Endothelial cell of umbilical vein (primary cell): ENCODE results near the gene ARHGEF12. TPM values are rescaled to one million over a fixed set of nuclear protein-coding genes. Genes with fewer than 3 reads are reported as not detected.

Experiments
- BruUV-seq: library from RNA; stranded (reverse); fragments of 400-500 nt; replicated peaks from 2 replicates; lab custom pipeline; 2021; lab: Mats Ljungman, UMichigan
- CTCF ChIA-PET: fragments of 300-600, 350-600 bp; sonication (Branson Sonifier 250); formaldehyde crosslinking; loops from one replicate; lab custom pipeline; 2021; ENCODE audit warnings: antibody characterized with exemption, inconsistent platforms; lab: Charles Lee
- POLR2A ChIA-PET: fragments of 300-600, 350-600 bp; sonication (Branson Sonifier 250); formaldehyde crosslinking; loops from one replicate; lab custom pipeline; 2021; ENCODE audit warnings: antibody characterized with exemption, inconsistent platforms; lab: Charles Lee
- DNase-seq: peaks from one replicate; pipeline ENCODE4 v3.0.0-alpha.2; 2011; ENCODE audit warnings: low read depth, low spot score
- FAIRE-seq: peaks from 2 replicates; lab custom pipeline; 2011; peaks lifted over from hg19 to GRCh38; lab: Jason Lieb, UNC
- H2AFZ ChIP-seq: 2 replicates; pipeline ENCODE4 v1.6.0; 2012; ENCODE audit warnings: low read depth, low read length, control low read depth, inconsistent platforms
- H3K27ac ChIP-seq: 2 replicates; pipeline ENCODE4 v1.5.1; 2011; ENCODE audit warnings: low read depth, mild to moderate bottlenecking, control low read depth, low read length, moderate library complexity; ENCODE audit not compliant: insufficient read depth
- H3K27me3 ChIP-seq, 2 experiments: 2 replicates each; pipeline versions ENCODE4 v1.6.0 to v1.6.1; 2011; ENCODE audit warnings: low read length in 2 of 2, mixed read lengths in 1 of 2; ENCODE audit not compliant: control insufficient read depth in 2 of 2, insufficient read depth in 2 of 2
- H3K36me3 ChIP-seq, 2 experiments: 2 replicates in 1 of 2; 3 replicates in 1 of 2; pipeline ENCODE4 v1.5.1; 2011; ENCODE audit warnings: low read length in 2 of 2, mild to moderate bottlenecking in 1 of 2, moderate library complexity in 1 of 2; ENCODE audit not compliant: control insufficient read depth in 2 of 2, insufficient read depth in 2 of 2; ENCODE audit errors: extremely low read depth in 1 of 2
- H3K4me1 ChIP-seq: 3 replicates; pipeline ENCODE4 v1.5.1; 2011; ENCODE audit warnings: mild to moderate bottlenecking, low read length; ENCODE audit not compliant: control insufficient read depth, insufficient read depth; ENCODE audit errors: extremely low read depth
- H3K4me2 ChIP-seq: 2 replicates; pipeline ENCODE4 v1.6.1; 2011; ENCODE audit warnings: low read length, control low read depth, mixed read lengths; ENCODE audit not compliant: insufficient read depth
- H3K4me3 ChIP-seq, 3 experiments: fragments of 200-600 bp in 1 of 3; sonication (generic), shearing (Covaris generic) in 1 of 3; replicated peaks in 1 of 3; 2 replicates each; pipeline ENCODE4 v1.5.1; 2011 to 2016; ENCODE audit warnings: control low read depth in 3 of 3, low read length in 3 of 3, mild to moderate bottlenecking in 2 of 3, inconsistent platforms in 1 of 3, low read depth in 1 of 3, moderate library complexity in 1 of 3; ENCODE audit not compliant: insufficient read depth in 1 of 3
- H3K79me2 ChIP-seq: 2 replicates; pipeline ENCODE4 v1.6.0; 2012; ENCODE audit warnings: low read length, inconsistent platforms; ENCODE audit not compliant: control insufficient read depth, insufficient read depth
- H3K9ac ChIP-seq: replicated peaks from 2 replicates; pipeline ENCODE3; 2011; ENCODE audit warnings: low read length, control low read depth; ENCODE audit not compliant: insufficient read depth; ENCODE audit errors: extremely low read depth
- H3K9me1 ChIP-seq: replicated peaks from 3 replicates; pipeline ENCODE4 v1.6.0; 2011; ENCODE audit warnings: mild to moderate bottlenecking, low read length; ENCODE audit not compliant: control insufficient read depth, insufficient read depth; ENCODE audit errors: extremely low read depth
- H3K9me3 ChIP-seq: replicated peaks from 2 replicates; pipeline ENCODE4 v1.5.1; 2012; ENCODE audit warnings: low read length, inconsistent platforms; ENCODE audit not compliant: control insufficient read depth, insufficient read depth
- H4K20me1 ChIP-seq: replicated peaks from 2 replicates; pipeline ENCODE3; 2011; ENCODE audit warnings: mild to moderate bottlenecking, low read length; ENCODE audit not compliant: control insufficient read depth, insufficient read depth; ENCODE audit errors: extremely low read depth
- CTCF ChIP-seq, 2 donors: IDR thresholded peaks; 1 replicate in 1 of 2; 2 replicates in 1 of 2; pipeline ENCODE4 v1.5.1; 2011; ENCODE audit warnings: low read length in 2 of 2, mild to moderate bottlenecking in 2 of 2, moderate library complexity in 2 of 2, control low read depth in 1 of 2, inconsistent platforms in 1 of 2, low read depth in 1 of 2; ENCODE audit not compliant: insufficient read depth in 1 of 2; ENCODE audit errors: extremely low read depth in 1 of 2
- EZH2 ChIP-seq: IDR thresholded peaks from 2 replicates; pipeline ENCODE4 v1.6.1; 2012; ENCODE audit warnings: borderline replicate concordance, low read depth, mild to moderate bottlenecking, moderate library complexity, low read length, inconsistent platforms; ENCODE audit not compliant: severe bottlenecking
- FOS ChIP-seq: IDR thresholded peaks from 2 replicates; pipeline ENCODE4 v1.6.1; 2011; ENCODE audit warnings: mild to moderate bottlenecking, low read length, moderate library complexity, borderline replicate concordance; ENCODE audit not compliant: insufficient read depth
- GATA2 ChIP-seq: IDR thresholded peaks from 2 replicates; pipeline ENCODE4 v1.7.0; 2011; ENCODE audit warnings: low read depth, mild to moderate bottlenecking, moderate library complexity, mixed read lengths, low read length; ENCODE audit not compliant: insufficient read length, insufficient read depth
- JUN ChIP-seq: IDR thresholded peaks from 2 replicates; pipeline ENCODE4 v1.6.1; 2011; ENCODE audit warnings: borderline replicate concordance, low read depth; ENCODE audit not compliant: insufficient read length, insufficient read depth
- MAX ChIP-seq: IDR thresholded peaks from 2 replicates; pipeline ENCODE4 v1.6.1; 2011; ENCODE audit not compliant: insufficient read depth, insufficient read length
- MYC ChIP-seq: IDR thresholded peaks from one replicate; pipeline ENCODE4 v1.6.1; 2011; ENCODE audit warnings: mild to moderate bottlenecking, low read depth, low read length
- POLR2A ChIP-seq: IDR thresholded peaks from 2 replicates; pipeline ENCODE4 v1.6.1; 2012; ENCODE audit warnings: low read depth, mild to moderate bottlenecking, control low read depth, low read length
- POLR2AphosphoS5 ChIP-seq: IDR thresholded peaks from 2 replicates; pipeline ENCODE4 v1.6.1; 2012; ENCODE audit warnings: low read depth, mild to moderate bottlenecking, control low read depth, low read length, moderate library complexity; ENCODE audit not compliant: insufficient read depth
- dilution Hi-C: fragments of 300-500 bp; cut with MboI; formaldehyde crosslinking; loops from one replicate; pipeline ENCODE4 v1.15.0; 2019; ENCODE audit warnings: low sequenced_read_pairs; ENCODE audit not compliant: extremely low pct_ligation_motif_present
- intact Hi-C: fragments of 100-400 bp; cut with micrococcal nuclease; formaldehyde crosslinking; loops from one replicate; pipeline ENCODE4 v1.10.0; 2022
- polyA plus RNA-seq, 4 experiments: library from polyadenylated mRNA; depleted of rRNA in 3 of 4; stranded (reverse) in 3 of 4; unstranded in 1 of 4; fragments of >200 nt; gene quantifications; 2 replicates each; pipeline versions ENCODE4 v1.2.1 to v1.2.3, GENCODE V29; 2011 to 2012; ENCODE audit warnings: missing spikeins in 1 of 4
- total RNA-seq: library from RNA; stranded (reverse); gene quantifications from 2 replicates; pipeline ENCODE4 v1.2.3, GENCODE V29; 2021

The ARHGEF12 gene
- total and polyA plus RNA-seq, 2 donors (not counting 3 experiments of a cell fraction or from before 2014, with no cell fraction given) = 20.9 to 125 TPM

GRCh38 chr11:120376547-120377182 lies 40.5 kb downstream of the ARHGEF12 start:
- H4K20me1 ChIP-seq = peaks cover 23% of the 10 kb centered on the region
- intact Hi-C loops (no loop called here), dilution Hi-C loops (no loop called here)
- peaks cover 96% of the 10 kb centered on the region for H3K79me2 ChIP-seq
- no TSS peak for BruUV-seq
- H3K4me3 ChIP-seq = no peak overlapping the region
- no peak overlapping the region for H2AFZ ChIP-seq
- no peaks in the 10 kb centered on the region for H3K4me1 ChIP-seq
- TF ChIP-seq POLR2AphosphoS5 = no peak
- TF ChIP-seq JUN = no peak
- no peak for TF ChIP-seq MAX
- TF ChIP-seq FOS = no peak
- TF ChIP-seq GATA2 = no peak
- TF ChIP-seq EZH2 = no peak
- TF ChIP-seq POLR2A = no peak
- TF ChIP-seq MYC = no peak
- no peak for TF ChIP-seq CTCF (IDR thresholded peaks at IDR 0.05; ENCODE audit: extremely low read depth in 1 of 2, insufficient read depth in 1 of 2, low read depth in 1 of 2, low read length in 2 of 2)
- no peaks in the 10 kb centered on the region for H3K36me3 ChIP-seq
- POLR2A ChIA-PET = interaction anchor here (0.5 to 0.6 kb wide), 3 partner anchors 12 to 164 kb away, joined by 3 read pairs; no protein-coding TSS in a partner anchor
- CTCF ChIA-PET = interaction anchor here (0.6 to 1.1 kb wide), 3 partner anchors 9 to 52 kb away, joined by 3 read pairs; no protein-coding TSS in a partner anchor
- H3K27ac ChIP-seq = no peak overlapping the region
- no peak overlapping the region for H3K9ac ChIP-seq
- no peaks in the 10 kb centered on the region for H3K27me3 ChIP-seq
- DNase-seq (no peak), FAIRE-seq (no peak)
- H3K9me1 ChIP-seq = peaks cover 2% of the 10 kb centered on the region
- no peaks in the 10 kb centered on the region for H3K9me3 ChIP-seq
- no peak overlapping the region for H3K4me2 ChIP-seq
